GM18861 (cell line): Measurements from ENCODE around the gene LRRC3.
"Not testable (repeated sequence)": the region's sequence is repeated elsewhere in the genome, so short reads cannot be mapped to it uniquely, and the experiment has no call there.

ENCODE experiments used
- ATAC-seq: cut with Tn5 transposase; IDR thresholded peaks from one replicate; pipeline ENCODE4 v1.9.1; 2021; ENCODE audit not compliant: unreplicated experiment

LRRC3 gene

DNA sequence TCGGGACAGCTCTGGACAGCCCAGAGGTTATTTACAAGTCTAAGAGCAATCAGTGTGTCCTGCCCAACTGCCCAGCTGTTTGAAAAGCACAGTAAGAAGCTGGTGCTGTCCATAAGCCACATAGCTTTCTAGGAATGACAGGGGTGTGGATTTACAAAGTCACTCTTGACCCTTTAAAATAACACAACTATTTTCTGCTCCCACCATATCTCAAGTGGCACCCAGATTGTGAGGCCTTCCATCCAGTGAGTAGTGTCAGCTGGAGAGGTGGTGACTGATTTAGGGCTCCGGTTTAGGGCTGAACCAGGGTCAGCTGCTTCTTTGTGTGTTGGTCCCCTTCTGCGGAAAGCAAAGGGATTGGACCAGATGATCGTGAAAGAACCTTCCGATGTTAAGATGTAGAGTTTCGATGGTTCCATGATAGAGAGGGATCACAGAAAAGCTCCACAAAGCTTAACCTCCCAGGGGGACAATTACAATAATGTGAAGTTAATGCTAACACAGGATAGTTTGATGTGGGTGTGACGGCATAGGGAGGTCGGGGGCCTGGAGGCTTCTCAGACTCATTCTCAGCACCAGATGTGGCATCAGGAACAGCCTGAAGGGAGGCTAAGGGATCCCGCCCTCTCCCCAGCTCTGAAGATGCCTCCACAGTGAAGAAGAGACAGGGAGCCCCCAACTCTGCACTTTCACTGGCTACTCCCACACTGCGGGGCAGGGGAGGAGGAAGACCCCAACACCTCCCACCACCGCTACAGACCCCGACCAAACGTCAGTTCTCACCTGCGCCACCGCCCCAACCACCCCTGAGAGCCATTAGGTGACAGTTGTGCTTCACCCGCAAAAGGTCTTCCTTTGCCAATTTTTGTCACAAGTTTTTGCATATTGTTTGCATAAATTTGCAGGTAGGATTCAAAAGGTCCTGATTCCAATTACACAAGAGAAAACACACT, 40.6 kb downstream of the LRRC3 start:
- ATAC-seq: no peak

DNA sequence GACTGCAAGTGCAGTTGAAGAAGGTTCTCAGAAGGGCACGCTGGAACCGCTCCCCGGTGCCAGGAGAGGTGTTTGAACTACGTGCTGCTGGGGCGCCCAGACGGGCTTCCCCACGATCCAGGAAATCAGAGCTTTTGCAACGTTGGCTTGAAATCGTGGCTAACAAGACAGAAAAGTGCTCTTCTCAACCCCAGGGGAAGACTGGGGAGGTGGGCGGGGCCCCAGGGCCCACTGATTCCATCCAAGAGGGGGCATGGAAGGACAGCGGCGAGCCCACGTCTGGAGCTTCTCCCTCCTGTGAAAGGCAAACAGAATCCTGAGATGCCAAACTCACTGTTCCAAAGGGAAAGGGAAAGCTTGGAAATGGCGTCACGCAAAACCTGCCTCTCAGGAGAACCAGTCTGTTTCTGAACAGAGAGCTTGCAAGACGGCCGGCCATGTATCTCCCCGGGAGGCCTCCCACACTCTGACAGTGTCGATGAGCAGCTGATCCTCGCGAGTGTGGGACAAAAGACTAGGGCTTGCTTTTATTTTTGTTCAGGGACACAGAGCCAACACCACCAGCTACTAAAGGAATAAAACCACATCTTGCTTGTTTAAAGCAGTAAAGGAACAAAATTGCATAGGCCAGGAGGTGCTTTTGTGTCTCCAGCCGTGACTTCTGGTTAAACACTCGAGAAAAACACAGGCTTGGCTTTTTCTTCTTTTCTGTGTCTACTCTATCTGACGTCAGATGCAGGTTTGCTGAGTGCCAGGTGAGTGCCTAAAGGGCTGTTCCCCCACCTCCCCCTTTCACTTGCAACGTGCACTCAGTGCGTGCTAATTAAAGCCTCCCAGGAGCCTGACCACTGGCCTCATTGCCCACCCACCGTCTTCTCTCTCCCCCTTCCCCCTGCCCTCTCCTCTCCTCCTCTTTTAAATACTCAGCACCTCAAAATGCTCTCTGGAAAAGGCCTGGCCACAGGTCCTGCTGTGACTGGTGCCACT, 41.5 kb downstream of the LRRC3 start:
- no peak for ATAC-seq

DNA sequence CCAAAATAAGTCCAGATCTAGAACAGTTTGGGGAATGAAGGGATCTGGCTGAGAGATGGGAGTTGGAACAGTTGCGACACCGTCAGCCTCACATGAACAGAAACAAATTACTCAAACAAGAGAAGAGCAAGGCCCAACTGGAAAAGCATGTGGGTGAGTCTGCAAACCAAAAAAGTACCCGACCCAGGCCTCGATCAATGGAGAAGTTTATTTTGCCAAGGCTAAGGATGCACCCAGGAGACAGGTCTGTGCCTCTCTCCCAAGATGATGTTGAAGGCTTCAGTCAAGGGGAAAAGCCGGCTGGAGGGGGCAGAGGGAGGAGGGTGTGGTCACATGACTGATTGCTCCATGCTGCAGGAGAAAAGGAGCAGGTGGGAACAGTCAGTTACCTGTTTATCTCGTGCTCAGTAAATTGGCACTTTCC, 42.4 kb downstream of the LRRC3 start:
- no peak for ATAC-seq

DNA sequence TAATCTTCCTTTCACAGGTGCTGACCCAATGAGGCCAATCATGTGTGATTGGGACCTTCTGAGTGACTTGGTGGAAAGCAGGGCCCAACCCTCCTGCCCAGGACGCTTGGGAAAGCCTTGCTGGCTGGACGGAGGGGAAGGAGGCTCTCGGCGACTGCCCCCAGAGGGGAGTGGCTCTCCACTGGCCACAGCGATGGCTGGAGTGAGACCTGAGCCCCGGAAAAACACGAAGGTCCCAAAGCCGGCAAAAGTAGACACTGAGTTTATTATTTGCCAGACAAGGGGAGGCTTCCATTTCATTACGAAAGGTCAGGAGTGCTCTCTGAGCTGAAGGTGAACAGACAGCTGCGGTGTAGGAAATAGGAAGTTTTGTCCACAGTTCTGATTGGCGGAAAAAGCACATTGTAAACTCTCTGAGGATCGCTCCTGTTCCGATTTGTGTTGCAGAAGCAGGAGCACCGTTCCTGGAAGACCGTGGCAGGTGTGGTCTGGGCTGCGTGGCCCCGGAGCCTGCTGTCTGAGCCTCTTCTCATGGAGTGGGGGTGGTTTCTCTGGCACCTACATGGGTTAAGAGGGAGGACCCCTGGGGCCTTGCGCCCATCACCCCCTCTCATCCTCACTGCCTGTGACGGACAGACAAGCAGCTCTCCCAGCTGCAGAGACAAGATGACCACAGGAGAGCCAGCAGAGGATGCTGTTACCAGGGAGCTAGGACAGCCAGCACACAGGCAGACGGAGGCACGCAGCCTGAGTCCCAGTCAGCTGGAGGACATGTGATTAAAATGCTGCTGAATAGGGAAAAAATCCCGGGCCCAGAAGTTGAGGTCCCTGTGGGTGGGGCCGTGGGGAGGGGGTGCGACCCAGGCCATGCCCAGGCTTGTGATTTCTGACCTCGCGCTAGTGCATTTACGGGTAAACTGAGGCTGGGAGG, 43.2 kb downstream of the LRRC3 start:
- ATAC-seq: no peak

DNA sequence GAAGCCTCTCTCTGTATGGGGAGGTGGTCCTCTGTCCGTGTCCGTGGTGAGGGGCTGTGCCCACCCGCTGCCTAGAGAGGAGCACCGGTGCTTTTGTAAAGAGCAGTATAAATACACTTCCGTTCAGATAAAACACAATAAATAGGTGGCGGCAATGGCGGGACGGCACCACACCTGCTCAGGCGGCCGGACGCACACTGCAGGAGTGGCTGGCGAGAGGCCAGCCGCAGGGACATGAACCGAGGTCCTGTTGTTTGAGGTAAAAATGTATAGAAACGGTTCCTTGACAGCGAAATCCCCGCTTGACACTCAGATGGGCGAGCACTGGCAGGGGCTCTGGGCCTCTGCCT, 43.9 kb downstream of the LRRC3 start:
- no peak for ATAC-seq

DNA sequence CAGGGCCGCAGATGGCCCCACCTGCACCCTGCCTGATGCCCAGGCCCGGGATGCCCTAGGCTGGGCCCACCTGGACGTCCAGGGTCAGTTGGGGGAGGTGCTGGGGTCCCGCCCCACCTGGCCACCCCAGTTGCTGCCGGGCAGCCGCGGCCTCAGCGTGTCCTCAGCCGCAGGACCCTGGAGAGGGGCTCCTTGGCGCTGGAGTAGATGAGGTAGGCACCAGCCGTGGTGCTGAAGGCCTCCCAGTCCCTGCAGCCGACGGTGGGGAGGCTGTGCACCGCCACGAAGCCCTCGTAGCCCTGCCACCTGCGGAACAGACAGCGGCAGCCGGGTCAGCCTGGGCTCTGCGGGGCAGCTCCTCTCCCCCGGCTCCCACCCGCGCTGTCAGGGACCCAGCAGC, 44.3 kb downstream of the LRRC3 start:
- ATAC-seq: no peak

DNA sequence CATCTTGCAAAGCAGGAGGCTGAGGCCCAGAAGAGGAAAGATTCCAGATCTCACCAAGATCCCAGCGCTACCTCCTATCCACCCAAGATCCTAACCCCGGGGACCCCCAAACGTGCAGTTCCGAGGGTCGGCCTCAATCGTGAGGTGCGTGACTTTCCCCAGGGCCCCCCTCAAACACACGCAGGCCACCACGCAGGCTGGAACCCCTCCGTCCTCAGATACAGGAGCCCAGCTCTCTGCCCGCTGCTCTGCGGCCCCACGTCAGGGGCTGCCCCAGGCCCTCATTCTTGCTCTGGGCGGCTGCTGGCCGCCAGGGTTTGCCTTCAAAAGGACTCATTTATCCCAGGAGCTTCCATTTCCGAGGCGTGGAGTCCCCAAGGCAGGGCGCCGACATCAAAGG, 44.8 kb downstream of the LRRC3 start:
- no peak for ATAC-seq

DNA sequence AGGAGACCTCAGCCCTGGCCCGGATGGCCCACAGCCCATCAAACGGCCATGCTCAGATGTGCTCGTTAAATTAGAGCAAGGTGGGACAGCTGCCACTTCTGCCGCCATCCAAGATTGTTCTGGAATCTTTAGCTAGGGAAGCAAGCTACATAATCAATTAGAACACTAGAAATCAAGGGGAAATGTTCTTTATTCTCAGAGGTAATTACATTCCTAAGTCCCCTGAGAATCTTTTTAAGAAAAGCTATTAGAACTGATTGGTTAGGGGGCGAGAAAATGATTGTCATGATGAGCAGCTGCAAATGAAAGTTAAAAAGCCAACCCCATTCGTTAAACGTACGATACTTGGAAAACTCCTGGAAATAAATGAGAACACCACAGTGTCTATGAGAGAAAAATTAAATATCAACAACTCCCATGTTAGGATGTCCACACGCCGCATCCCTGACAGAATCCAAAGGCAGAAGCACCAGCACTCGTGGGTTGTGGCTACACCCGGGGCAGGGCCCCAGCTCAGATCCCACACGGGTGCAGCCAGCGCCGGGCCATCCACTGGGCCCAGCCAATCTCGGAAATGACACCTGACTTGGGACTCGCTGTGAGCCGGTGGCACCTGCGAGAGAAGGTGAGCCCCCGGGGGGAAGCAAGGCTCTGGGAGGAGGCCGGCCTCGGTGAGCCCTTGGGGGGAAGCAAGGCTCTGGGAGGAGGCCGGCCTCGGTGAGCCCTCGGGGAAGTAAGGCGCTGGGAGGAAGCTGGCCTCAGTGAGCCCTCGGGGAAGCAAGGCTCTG, 47.1 kb downstream of the LRRC3 start:
- no peak for ATAC-seq

DNA sequence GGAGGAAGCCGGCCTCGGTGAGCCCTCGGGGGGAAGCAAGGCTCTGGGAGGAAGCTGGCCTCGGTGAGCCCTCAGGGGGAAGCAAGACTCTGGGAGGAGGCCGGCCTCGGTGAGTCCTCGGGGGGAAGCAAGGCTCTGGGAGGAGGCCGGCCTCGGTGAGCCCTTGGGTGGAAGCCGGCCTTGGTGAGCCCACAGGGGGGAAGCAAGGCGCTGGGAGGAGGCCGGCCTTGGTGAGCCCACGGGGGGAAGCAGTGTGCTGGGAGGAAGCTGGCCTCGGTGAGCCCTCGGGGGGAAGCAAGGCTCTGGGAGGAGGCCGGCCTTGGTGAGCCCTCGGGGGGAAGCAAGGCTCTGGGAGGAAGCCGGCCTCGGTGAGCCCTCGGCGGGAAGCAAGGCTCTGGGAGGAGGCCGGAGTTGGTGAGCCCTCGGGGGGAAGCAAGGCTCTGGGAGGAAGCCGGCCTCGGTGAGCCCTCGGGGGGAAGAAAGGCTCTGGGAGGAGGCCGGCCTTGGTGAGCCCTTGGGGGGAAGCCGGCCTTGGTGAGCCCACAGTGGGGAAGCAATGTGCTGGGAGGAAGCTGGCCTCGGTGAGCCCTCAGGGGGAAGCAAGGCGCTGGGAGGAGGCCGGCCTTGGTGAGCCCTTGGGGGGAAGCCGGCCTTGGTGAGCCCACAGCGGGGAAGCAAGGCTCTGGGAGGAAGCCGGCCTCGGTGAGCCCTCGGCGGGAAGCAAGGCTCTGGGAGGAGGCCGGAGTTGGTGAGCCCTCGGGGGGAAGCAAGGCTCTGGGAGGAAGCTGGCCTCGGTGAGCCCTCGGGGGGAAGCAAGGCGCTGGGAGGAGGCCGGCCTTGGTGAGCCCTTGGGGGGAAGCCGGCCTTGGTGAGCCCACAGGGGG, 47.9 kb downstream of the LRRC3 start:
- ATAC-seq: not testable (repeated sequence)

DNA sequence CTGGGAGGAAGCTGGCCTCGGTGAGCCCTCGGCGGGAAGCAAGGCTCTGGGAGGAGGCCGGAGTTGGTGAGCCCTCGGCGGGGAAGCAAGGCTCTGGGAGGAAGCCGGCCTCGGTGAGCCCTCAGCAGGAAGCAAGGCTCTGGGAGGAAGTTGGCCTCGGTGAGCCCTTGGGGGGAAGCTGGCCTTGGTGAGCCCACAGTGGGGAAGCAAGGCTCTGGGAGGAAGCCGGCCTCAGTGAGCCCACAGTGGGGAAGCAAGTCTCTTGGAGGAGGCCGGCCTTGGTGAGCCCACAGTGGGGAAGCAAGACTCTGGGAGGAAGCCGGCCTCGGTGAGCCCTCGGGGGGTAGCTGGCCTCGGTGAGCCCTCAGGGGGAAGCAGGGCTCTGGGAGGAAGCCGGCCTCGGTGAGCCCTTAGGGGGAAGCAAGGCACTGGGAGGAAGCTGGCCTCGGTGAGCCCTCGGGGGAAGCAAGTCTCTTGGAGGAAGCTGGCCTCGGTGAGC, 48.6 kb downstream of the LRRC3 start:
- ATAC-seq: no peak

DNA sequence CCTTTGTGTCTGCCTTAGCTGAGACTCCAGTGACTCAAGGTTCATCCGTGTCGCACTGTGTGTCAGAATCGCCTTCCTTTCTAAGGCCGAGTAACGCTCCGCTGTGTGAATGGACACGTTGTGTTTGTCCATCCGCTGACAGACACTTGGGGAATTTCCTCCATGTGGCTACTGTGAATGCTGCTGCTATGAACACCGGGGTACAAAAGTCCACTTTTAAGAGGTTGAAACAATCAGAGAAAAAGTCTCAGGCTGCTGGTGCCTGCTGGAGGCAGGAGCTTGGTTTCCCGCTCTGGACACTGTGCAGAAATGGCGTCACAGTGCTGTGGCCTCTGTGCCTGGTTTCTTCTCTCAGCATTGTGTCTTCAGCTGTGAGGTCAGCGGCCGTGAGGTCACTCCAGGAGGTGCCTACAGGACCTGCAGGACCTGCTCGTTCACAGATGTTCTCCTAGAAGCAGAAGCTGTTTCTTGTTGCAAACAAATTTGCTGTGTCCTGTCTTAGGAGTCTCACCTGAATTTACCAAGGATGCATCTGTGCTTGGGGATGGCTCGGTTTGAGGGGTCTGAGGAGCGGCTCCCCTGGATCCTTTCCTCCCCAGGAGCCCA, 50.5 kb downstream of the LRRC3 start:
- ATAC-seq: no peak

DNA sequence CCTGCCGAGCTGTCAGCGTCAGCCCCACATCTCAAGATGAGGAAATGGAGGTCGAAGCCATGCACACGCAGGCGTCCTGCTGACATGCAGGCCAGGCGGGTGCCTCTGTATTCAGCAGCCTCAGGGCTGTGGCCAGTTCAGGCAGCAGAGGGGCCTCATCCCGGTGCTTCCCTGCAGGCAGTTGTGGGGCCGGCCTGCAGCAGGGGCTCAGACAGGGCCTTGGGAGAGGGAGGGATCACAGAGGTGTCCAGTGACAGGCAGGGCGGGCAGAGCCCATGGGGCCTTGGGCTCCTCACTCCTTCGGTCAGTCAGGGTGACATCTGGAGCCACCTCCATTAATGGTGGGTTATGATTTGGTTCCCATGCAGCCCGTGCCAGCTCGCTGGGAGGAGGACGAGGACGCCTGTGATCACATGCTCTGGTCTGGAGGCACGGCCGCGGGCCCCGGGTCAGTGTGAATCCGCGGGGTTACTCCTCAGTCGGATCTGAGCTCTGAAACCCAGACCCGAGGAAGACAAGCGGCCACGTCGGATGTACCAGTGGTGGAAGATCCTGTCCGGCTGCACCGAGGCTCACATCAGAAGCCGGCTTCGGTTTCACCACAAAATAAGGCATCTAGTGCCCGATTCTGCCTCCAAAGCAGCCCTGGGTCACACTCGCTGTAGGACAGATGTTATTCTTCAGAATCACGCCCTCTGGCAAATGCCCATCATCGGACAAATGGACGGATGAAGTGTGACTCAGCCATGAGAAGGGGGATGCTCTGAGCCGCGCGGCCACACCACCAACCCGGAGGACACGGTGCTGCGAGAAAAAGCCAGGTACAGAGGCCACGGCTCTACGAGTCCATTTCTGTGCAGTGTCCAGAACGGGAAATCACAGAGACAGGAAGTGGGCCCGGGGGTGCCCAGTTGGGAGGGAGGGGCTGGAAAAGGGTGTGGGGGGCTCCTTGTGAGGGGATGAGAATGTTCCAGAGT, 51.3 kb downstream of the LRRC3 start:
- ATAC-seq: no peak

DNA sequence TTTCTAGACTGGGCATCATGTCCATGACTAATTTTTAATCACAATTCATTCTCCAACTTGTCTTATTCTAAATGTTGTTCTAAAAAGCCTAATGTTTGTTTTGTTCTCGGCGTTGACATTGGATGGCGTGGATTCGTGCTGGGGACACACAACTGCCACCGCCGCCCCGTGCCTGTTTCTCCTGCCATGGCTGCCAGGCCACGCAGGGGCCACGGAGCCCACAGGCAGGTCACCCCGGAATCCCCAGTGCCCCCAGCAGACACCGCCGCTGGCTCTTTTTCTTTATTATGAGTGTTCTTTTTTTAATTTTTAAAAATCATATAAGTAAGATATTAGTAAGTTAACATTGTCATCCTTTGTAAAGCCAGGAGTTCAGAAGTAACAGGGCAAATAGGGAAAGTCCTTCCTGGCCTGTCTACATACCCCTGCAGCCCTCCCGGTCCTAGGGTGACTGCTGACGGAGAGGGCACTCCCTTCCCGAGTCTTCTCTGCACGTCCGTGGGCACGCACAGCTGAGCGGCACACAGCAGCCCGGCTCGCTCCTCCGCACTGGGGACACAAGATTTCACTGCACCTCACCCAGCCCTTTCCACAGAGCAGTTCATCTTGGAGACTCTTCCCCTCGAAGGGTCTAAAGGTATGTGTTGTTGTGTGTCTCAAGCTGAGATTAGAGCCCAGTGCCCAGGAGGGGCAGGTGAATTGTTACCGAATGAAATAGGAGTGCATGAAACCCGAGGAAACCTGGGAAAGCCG, 52.5 kb downstream of the LRRC3 start:
- ATAC-seq: no peak

DNA sequence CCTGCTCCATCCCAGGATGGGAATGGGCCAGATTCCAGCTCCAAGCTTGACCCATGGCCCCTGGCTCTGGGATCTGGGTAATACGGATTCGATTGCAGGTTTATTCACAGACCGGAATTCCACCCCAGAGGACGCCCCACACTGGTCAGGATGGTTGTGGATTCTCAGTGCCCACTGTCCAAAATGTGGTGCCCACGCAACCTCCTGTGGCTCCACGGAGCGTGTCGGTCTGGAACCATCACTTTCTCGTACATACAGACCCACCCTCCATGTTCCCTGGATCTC, 53.1 kb downstream of the LRRC3 start:
- ATAC-seq: no peak

DNA sequence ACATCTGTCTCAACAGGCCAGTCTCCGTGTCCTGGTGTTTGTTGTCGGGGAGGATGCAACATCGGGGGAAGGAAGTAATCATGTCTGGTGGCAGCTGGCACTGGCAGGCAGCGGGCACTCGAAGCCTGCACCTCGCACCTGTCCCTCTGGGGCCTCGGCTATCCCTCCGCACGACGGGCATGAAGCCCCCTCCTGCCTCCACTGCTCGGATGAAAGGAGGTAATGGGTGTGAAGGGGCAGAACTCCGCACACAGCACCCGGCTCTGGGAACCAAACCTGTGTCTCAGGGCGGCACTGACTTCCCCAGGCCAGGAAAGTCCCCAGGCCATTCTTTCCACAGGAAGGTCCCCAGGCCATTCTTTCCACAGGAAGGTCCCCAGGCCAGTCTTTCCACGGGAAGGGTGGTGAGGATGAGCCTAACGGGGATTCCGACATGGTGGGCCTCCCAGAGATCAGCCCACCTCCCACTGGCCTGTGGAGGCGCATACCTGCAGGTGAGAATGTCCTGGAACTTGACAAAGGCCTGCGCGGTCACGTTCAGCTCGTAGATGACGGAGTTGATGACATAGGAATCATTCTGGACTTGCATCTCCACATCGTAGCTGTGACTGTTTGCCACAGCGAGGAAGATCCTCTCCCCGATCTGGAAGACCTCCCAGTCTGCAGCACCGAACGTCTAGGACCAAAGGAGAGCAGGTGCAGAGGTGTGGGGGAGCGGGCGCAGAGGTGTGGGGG, 53.6 kb downstream of the LRRC3 start:
- no peak for ATAC-seq

DNA sequence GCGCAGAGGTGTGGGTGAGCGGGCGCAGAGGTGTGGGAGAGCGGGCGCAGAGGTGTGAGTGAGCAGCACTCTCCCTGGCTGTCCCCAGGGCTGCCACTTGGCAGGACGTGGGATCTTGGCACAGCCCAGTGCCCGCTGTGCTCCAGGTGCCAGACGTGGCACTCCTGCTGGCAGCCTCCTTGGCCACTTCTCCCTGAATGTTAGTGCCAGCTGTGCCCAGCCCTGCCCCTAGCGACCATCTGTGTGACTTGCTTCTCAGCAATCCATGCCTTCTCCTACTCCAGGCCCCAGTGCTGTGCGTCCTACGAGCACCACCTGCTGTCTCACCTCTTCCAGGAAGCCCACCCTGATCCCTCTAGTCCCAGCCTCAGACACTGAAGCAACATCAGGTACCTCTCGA, 54.2 kb downstream of the LRRC3 start:
- ATAC-seq: no peak
